ENCODE results near the gene CNTNAP5. TPM values are rescaled to one million over a fixed set of nuclear protein-coding genes. Genes with fewer than 3 reads are reported as not detected.

CNTNAP5 gene
- total RNA-seq, 1 donor from 2014 or later, result 5.0 TPM

DNA sequence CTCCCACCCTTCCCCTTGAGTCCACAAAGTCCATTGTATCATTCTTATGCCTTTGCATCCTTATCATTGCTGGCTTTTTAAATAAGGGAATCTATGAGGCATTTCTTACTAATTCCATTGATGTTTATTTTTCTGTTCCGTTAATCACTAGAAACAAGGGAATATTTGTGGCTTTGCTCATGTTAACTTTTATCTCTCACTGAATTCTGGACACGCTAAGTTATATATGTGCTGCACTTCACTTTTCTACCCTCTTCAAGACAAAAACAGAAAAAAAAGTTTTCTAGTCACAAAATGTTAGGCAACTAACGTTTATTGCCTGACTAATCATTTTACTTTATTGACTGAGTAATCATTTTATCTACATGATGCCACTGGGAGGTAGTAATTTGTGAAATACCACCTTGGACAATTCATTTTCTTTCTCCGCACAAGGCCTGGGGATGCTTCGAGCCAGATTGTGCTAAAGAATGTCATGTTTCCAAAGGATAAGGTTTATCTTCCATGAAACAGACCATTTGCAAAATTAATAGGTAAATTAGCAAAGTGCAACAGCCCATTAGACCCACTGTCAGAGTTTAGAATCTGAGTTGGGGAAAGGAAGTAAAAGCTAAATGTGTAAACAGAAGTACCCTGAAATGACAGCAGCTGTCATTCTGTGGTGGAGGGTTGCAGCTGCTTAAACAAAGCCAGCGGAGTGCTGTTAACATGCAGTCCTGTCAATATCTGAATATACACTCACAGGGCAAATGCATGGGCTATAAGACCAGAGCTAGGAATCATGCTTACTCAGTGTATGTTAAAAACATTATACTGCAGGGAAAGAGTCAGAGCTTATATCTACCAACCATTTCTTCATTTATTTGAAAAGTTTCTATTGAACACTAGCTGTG, 658.7 kb downstream of the CNTNAP5 start:
- Mint-ChIP-seq H3K4me1 (ENCODE audit: unreplicated experiment) (peaks cover 8% of the 10 kb centered on the region), H3K4me3 (no peak overlapping the region), H3K27me3 (no peaks in the 10 kb centered on the region), H3K27ac (no peak overlapping the region), H3K9me3 (peaks cover 2% of the 10 kb centered on the region), H3K36me3 (no peaks in the 10 kb centered on the region)
- DNase-seq (ENCODE audit: extremely low spot score, unreplicated experiment), result no peak
- TF ChIP-seq, protein P1, sequence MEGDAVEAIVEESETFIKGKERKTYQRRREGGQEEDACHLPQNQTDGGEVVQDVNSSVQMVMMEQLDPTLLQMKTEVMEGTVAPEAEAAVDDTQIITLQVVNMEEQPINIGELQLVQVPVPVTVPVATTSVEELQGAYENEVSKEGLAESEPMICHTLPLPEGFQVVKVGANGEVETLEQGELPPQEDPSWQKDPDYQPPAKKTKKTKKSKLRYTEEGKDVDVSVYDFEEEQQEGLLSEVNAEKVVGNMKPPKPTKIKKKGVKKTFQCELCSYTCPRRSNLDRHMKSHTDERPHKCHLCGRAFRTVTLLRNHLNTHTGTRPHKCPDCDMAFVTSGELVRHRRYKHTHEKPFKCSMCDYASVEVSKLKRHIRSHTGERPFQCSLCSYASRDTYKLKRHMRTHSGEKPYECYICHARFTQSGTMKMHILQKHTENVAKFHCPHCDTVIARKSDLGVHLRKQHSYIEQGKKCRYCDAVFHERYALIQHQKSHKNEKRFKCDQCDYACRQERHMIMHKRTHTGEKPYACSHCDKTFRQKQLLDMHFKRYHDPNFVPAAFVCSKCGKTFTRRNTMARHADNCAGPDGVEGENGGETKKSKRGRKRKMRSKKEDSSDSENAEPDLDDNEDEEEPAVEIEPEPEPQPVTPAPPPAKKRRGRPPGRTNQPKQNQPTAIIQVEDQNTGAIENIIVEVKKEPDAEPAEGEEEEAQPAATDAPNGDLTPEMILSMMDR (conservative IDR thresholded peaks at IDR 0.05), result no peak

DNA sequence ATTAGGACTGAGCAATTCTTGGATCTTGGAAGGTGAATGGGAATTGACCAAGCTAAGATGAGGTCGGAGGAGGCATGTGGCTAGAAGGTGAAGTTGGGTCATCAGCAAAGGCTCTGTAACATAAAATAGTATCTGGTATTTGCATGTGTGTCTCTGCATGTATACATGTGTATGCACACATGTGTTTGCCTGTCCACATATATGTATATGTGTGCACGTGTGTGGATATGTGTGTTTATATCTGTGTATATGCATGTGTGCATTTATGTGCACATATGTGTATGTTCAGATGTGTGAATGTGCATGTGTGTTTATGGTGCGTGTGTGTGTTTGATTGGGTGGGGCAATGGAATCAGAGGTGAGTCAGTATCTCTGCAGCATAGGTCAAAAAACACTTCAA, 664.3 kb downstream of the CNTNAP5 start:
- H3K27me3 Mint-ChIP-seq, result no peaks in the 10 kb centered on the region
- DNase-seq (ENCODE audit: extremely low spot score, unreplicated experiment), result no peak
- H3K36me3 Mint-ChIP-seq, result no peaks in the 10 kb centered on the region
- H3K4me3 Mint-ChIP-seq, result no peak overlapping the region
- no peaks in the 10 kb centered on the region for H3K9me3 Mint-ChIP-seq
- no peak overlapping the region for H3K27ac Mint-ChIP-seq
- TF ChIP-seq, protein P1 (conservative IDR thresholded peaks at IDR 0.05), result no peak
- peaks cover 6% of the 10 kb centered on the region for H3K4me1 Mint-ChIP-seq (ENCODE audit: unreplicated experiment)

DNA sequence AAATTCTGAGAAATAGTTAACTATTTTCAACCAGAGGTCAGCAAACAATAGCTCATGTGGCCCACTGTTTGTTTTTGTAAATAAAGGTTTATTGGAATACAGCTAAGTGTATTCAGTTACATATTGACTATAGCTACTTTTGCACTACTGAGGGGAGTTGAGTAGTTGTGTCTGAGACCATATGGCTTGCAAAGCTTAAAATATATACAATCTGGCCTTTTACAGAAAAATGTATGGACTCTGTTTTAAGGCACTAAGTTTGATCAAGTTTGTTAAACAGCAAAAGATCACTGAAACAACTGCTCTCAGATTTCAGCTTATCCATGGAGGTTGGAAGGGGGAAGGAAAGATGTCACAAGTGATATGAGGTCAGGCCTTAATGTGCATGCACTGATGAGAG, 667.1 kb downstream of the CNTNAP5 start:
- Mint-ChIP-seq H3K27ac (no peak overlapping the region), H3K36me3 (no peaks in the 10 kb centered on the region), H3K9me3 (no peaks in the 10 kb centered on the region), H3K4me3 (no peak overlapping the region), H3K27me3 (no peaks in the 10 kb centered on the region), H3K4me1 (ENCODE audit: unreplicated experiment) (peaks cover 6% of the 10 kb centered on the region)
- no peak for DNase-seq (ENCODE audit: extremely low spot score, unreplicated experiment)
- TF ChIP-seq, protein P1 (conservative IDR thresholded peaks at IDR 0.05), result no peak

DNA sequence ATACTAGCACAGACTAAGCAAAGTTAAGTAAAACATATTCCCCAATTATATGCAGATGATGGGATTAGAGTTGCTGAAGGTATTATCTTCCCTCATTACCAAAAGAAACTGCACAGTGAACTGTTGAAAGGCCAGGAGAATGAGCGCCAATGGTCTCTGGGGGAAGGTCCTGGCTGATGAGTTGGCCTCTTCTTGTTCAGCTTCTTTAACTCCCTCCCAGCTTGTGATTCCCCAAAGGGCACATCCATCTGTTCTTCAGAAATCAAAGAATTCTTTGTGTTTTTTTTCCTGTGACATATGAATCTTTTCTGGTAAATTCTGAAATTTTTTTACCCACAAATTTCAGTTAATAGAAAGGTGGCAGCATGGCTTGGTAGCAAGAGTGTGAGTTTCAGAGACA, 667.6 kb downstream of the CNTNAP5 start:
- TF ChIP-seq, protein P1 (conservative IDR thresholded peaks at IDR 0.05), result no peak
- Mint-ChIP-seq H3K4me3 (no peak overlapping the region), H3K4me1 (ENCODE audit: unreplicated experiment) (peaks cover 6% of the 10 kb centered on the region), H3K27ac (no peak overlapping the region), H3K27me3 (no peaks in the 10 kb centered on the region), H3K9me3 (no peaks in the 10 kb centered on the region), H3K36me3 (no peaks in the 10 kb centered on the region)
- no peak for DNase-seq (ENCODE audit: extremely low spot score, unreplicated experiment)

- TF ChIP-seq, protein P1 (conservative IDR thresholded peaks at IDR 0.05), result no peak
- H3K4me1 Mint-ChIP-seq (ENCODE audit: unreplicated experiment), result peaks cover 6% of the 10 kb centered on the region
- no peak overlapping the region for H3K4me3 Mint-ChIP-seq
- no peaks in the 10 kb centered on the region for H3K36me3 Mint-ChIP-seq
- no peak for DNase-seq (ENCODE audit: extremely low spot score, unreplicated experiment)
- no peaks in the 10 kb centered on the region for H3K9me3 Mint-ChIP-seq
- no peaks in the 10 kb centered on the region for H3K27me3 Mint-ChIP-seq
- H3K27ac Mint-ChIP-seq, result no peak overlapping the region
These were observed 668.1 kb downstream of the CNTNAP5 start for GRCh38 chr2:124693156-124693555.

Measured in type B pancreatic cell (in vitro differentiated cells).